HUES48 (cell line): Measurements from ENCODE around the gene ERAL1.
A peak's percentile ranks its signal among the peaks of the same experiment; 100 is the strongest.

ENCODE experiments used
- H3K27ac ChIP-seq: one replicate; pipeline ENCODE4 v1.7.0; 2013; ENCODE audit warnings: low read depth, low read length, inconsistent platforms
- H3K27me3 ChIP-seq: 2 replicates; pipeline ENCODE4 v1.6.1; 2013; ENCODE audit warnings: mild to moderate bottlenecking, low read length; ENCODE audit not compliant: control insufficient read depth, insufficient read depth
- H3K36me3 ChIP-seq: 2 replicates; pipeline ENCODE4 v1.6.1; 2013; ENCODE audit warnings: low read length; ENCODE audit not compliant: control insufficient read depth, insufficient read depth
- H3K4me1 ChIP-seq: 2 replicates; pipeline ENCODE4 v1.6.1; 2013; ENCODE audit warnings: mild to moderate bottlenecking, low read length; ENCODE audit not compliant: control insufficient read depth, insufficient read depth
- H3K4me3 ChIP-seq: 2 replicates; pipeline ENCODE4 v1.5.1; 2013; ENCODE audit warnings: mild to moderate bottlenecking, low read depth, low read length
- H3K9ac ChIP-seq: 2 replicates; pipeline ENCODE4 v1.6.1; 2013; ENCODE audit warnings: mild to moderate bottlenecking, low read depth, low read length, moderate library complexity
- H3K9me3 ChIP-seq: 2 replicates; pipeline ENCODE4 v1.6.1; 2013; ENCODE audit warnings: low read length; ENCODE audit not compliant: control insufficient read depth, insufficient read depth

ERAL1 gene

GRCh38 chr17:28854457-28855335 lies at the start of gene ERAL1:
Gene ERAL1 (plus strand): TSS chr17:28855016. CDS start chr17:28855035, 19 bp downstream.
- Histone ChIP-seq H3K9ac (peak within 1 kb of the TSS; percentile 89), H3K4me3 (peak within 1 kb of the TSS; percentile 99), H3K27ac (peak within 1 kb of the TSS; percentile 71), H3K9me3 (no peaks in the 10 kb centered on the region), H3K4me1 (no peaks in the 10 kb centered on the region), H3K27me3 (no peaks in the 10 kb centered on the region), H3K36me3 (peaks cover 28% of the 10 kb centered on the region)

GRCh38 chr17:28807925-28808634 lies 46.7 kb upstream of the ERAL1 start:
- H3K36me3 ChIP-seq = peaks cover 34% of the 10 kb centered on the region
- H3K9ac ChIP-seq = peak overlapping the region; percentile 54
- peaks cover 34% of the 10 kb centered on the region for H3K4me1 ChIP-seq
- H3K27me3 ChIP-seq = no peaks in the 10 kb centered on the region
- peak overlapping the region; percentile 96 for H3K27ac ChIP-seq
- peak overlapping the region; percentile 36 for H3K4me3 ChIP-seq
- no peaks in the 10 kb centered on the region for H3K9me3 ChIP-seq

GRCh38 chr17:28810437-28810836 lies 44.4 kb upstream of the ERAL1 start:
- Histone ChIP-seq H3K4me3 (peak overlapping the region; percentile 88), H3K4me1 (peaks cover 36% of the 10 kb centered on the region), H3K27me3 (no peaks in the 10 kb centered on the region), H3K27ac (peak overlapping the region; percentile 96), H3K36me3 (peaks cover 15% of the 10 kb centered on the region), H3K9me3 (no peaks in the 10 kb centered on the region), H3K9ac (no peak overlapping the region)

GRCh38 chr17:28811651-28812090 lies 43.1 kb upstream of the ERAL1 start:
- Histone ChIP-seq H3K4me3 (peak overlapping the region; percentile 88), H3K36me3 (peaks cover 3% of the 10 kb centered on the region), H3K27ac (peak overlapping the region; percentile 98), H3K9ac (peak overlapping the region; percentile 67), H3K4me1 (peaks cover 36% of the 10 kb centered on the region), H3K27me3 (no peaks in the 10 kb centered on the region), H3K9me3 (no peaks in the 10 kb centered on the region)

- Histone ChIP-seq H3K27me3 (no peaks in the 10 kb centered on the region), H3K27ac (peak overlapping the region; percentile 98), H3K9ac (peak overlapping the region; percentile 92), H3K36me3 (no peaks in the 10 kb centered on the region; the same call in 1 of the 2 replicates), H3K9me3 (no peaks in the 10 kb centered on the region), H3K4me3 (peak overlapping the region; percentile 88), H3K4me1 (peaks cover 34% of the 10 kb centered on the region)
Observed at GRCh38 chr17:28812091-28812747, 42.6 kb upstream of the ERAL1 start.

GRCh38 chr17:28812748-28813377 lies 42.0 kb upstream of the ERAL1 start:
- Histone ChIP-seq H3K9ac (peak overlapping the region; percentile 92), H3K27ac (peak overlapping the region; percentile 98), H3K27me3 (no peaks in the 10 kb centered on the region), H3K36me3 (no peaks in the 10 kb centered on the region), H3K4me1 (peaks cover 28% of the 10 kb centered on the region), H3K9me3 (no peaks in the 10 kb centered on the region), H3K4me3 (peak overlapping the region; percentile 88)

- peaks cover 12% of the 10 kb centered on the region; the same call in 1 of the 2 replicates for H3K4me1 ChIP-seq
- H3K9me3 ChIP-seq = no peaks in the 10 kb centered on the region
- no peaks in the 10 kb centered on the region for H3K36me3 ChIP-seq
- no peaks in the 10 kb centered on the region for H3K27me3 ChIP-seq
- H3K27ac ChIP-seq = no peak overlapping the region
- H3K9ac ChIP-seq = no peak overlapping the region
- no peak overlapping the region for H3K4me3 ChIP-seq
Observed at GRCh38 chr17:28816540-28816939, 38.3 kb upstream of the ERAL1 start.

GRCh38 chr17:28818819-28819221 lies 36.0 kb upstream of the ERAL1 start:
- Histone ChIP-seq H3K27ac (no peak overlapping the region), H3K27me3 (no peaks in the 10 kb centered on the region), H3K36me3 (no peaks in the 10 kb centered on the region), H3K9ac (no peak overlapping the region), H3K4me3 (no peak overlapping the region), H3K4me1 (peaks cover 9% of the 10 kb centered on the region; the same call in 1 of the 2 replicates), H3K9me3 (no peaks in the 10 kb centered on the region)

- H3K27ac ChIP-seq = no peak overlapping the region
- H3K27me3 ChIP-seq = no peaks in the 10 kb centered on the region
- no peak overlapping the region for H3K9ac ChIP-seq
- peaks cover 9% of the 10 kb centered on the region; the same call in 1 of the 2 replicates for H3K4me1 ChIP-seq
- no peaks in the 10 kb centered on the region for H3K9me3 ChIP-seq
- H3K36me3 ChIP-seq = no peaks in the 10 kb centered on the region
- H3K4me3 ChIP-seq = no peak overlapping the region
Observed at GRCh38 chr17:28819582-28819981, 35.2 kb upstream of the ERAL1 start.

- Histone ChIP-seq H3K27ac (no peak overlapping the region), H3K4me1 (no peaks in the 10 kb centered on the region), H3K4me3 (no peak overlapping the region)
Observed at GRCh38 chr17:28827672-28828071, 27.1 kb upstream of the ERAL1 start.

More at GRCh38 chr17:28827672-28828071, 27.1 kb upstream of the ERAL1 start:
- peaks cover 5% of the 10 kb centered on the region for H3K36me3 ChIP-seq
- H3K9ac ChIP-seq = no peak overlapping the region
- H3K9me3 ChIP-seq = no peaks in the 10 kb centered on the region
- no peaks in the 10 kb centered on the region for H3K27me3 ChIP-seq
